Vagina (tissue), 2 donors: ENCODE data around the gene CDKL4. TPM values are rescaled to one million over a fixed set of nuclear protein-coding genes. Genes with fewer than 3 reads are reported as not detected.
"Not testable (repeated sequence)": the region's sequence is repeated elsewhere in the genome, so short reads cannot be mapped to it uniquely, and the experiment has no call there.

Experiments used
- DNase-seq, 2 donors: peaks; one replicate each; pipeline ENCODE4 v3.0.0-alpha.2; 2017; ENCODE audit errors: extremely low spot score in 2 of 2
- H3K27ac ChIP-seq: fragments of 200-600 bp; sonication (generic); one replicate; pipeline ENCODE4 v1.5.1; 2019
- H3K27me3 ChIP-seq: fragments of 200-600 bp; sonication (generic); one replicate; pipeline ENCODE4 v1.5.1; 2019
- H3K36me3 ChIP-seq, 2 donors: fragments of 200-600 bp; sonication (generic); one replicate each; pipeline ENCODE4 v1.5.1; 2017 to 2019
- H3K4me1 ChIP-seq: fragments of 200-600 bp; sonication (generic); one replicate; pipeline ENCODE4 v1.5.1; 2019
- H3K4me3 ChIP-seq, 2 donors: fragments of 200-600 bp; sonication (generic); 1 replicate in 1 of 2; 2 replicates in 1 of 2; pipeline ENCODE4 v1.5.1; 2016 to 2019
- H3K9me3 ChIP-seq: fragments of 200-600 bp; sonication (generic); one replicate; pipeline ENCODE4 v1.5.1; 2019
- POLR2A ChIP-seq, 2 donors: fragments of 450-650 bp; IDR thresholded peaks; one replicate each; pipeline ENCODE4 v1.6.1; 2017; ENCODE audit warnings: antibody characterized with exemption in 2 of 2, mild to moderate bottlenecking in 2 of 2, moderate library complexity in 2 of 2
- POLR2AphosphoS5 ChIP-seq, 2 donors: sonication (generic); formaldehyde crosslinking; IDR thresholded peaks; one replicate each; pipeline ENCODE4 v1.9.0; 2017; ENCODE audit warnings: antibody characterized with exemption in 2 of 2, mild to moderate bottlenecking in 2 of 2, low read depth in 1 of 2; ENCODE audit not compliant: insufficient read depth in 1 of 2
- intact Hi-C: fragments of 100-400 bp; cut with DNase I; formaldehyde crosslinking; loops from one replicate; pipeline ENCODE4 v1.15.1; 2023
- total RNA-seq: library from RNA; depleted of rRNA; stranded (reverse); fragments of >200 nt; gene quantifications from one replicate; pipeline ENCODE4 v1.2.3, GENCODE V29; 2016
- TF ChIP-seq, protein P1 (sequence below), 3 experiments: fragments of 450-650 bp in 2 of 3; fragments of 200-600 bp in 1 of 3; sonication (generic) in 1 of 3; IDR thresholded peaks; one replicate each; pipeline ENCODE4 v1.5.1; 2017 to 2019; ENCODE audit warnings: antibody characterized with exemption in 3 of 3, mild to moderate bottlenecking in 2 of 3, moderate library complexity in 2 of 3

CDKL4 gene
- total RNA-seq, 1 donor from 2014 or later, result 2.7 TPM

DNA sequence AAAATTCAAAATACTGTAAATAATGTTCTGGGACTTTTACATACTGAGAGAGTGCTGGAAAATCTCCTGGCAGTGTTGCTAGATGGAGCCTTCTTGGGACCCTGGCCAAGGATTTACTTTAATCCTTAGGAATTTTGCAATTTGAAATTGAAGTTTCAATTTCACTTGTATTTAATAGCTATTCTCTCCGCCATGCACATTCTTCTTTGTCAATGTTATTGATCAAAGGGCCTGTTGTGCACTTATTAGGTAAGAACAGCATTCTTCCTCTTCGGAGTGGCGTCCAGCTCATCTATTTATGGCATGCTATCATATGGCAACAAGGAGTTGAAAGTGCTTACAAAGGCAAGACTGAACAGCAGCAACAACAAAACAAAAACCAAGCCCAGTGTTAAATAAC, 82.8 kb downstream of the CDKL4 start:
- TF ChIP-seq, protein P1, sequence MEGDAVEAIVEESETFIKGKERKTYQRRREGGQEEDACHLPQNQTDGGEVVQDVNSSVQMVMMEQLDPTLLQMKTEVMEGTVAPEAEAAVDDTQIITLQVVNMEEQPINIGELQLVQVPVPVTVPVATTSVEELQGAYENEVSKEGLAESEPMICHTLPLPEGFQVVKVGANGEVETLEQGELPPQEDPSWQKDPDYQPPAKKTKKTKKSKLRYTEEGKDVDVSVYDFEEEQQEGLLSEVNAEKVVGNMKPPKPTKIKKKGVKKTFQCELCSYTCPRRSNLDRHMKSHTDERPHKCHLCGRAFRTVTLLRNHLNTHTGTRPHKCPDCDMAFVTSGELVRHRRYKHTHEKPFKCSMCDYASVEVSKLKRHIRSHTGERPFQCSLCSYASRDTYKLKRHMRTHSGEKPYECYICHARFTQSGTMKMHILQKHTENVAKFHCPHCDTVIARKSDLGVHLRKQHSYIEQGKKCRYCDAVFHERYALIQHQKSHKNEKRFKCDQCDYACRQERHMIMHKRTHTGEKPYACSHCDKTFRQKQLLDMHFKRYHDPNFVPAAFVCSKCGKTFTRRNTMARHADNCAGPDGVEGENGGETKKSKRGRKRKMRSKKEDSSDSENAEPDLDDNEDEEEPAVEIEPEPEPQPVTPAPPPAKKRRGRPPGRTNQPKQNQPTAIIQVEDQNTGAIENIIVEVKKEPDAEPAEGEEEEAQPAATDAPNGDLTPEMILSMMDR (IDR thresholded peaks at IDR 0.05), result no peak
- TF ChIP-seq POLR2A (IDR thresholded peaks at IDR 0.05) (no peak), POLR2AphosphoS5 (IDR thresholded peaks at IDR 0.05; ENCODE audit: insufficient read depth in 1 of 2, low read depth in 1 of 2) (no peak)
- H3K27ac ChIP-seq, result no peak overlapping the region
- H3K4me3 ChIP-seq, result no peak overlapping the region
- no peak for DNase-seq
- no peaks in the 10 kb centered on the region for H3K9me3 ChIP-seq
- intact Hi-C loops, result no loop called here
- H3K4me1 ChIP-seq, result no peaks in the 10 kb centered on the region
- no peaks in the 10 kb centered on the region for H3K27me3 ChIP-seq
- H3K36me3 ChIP-seq, result no peaks in the 10 kb centered on the region

DNA sequence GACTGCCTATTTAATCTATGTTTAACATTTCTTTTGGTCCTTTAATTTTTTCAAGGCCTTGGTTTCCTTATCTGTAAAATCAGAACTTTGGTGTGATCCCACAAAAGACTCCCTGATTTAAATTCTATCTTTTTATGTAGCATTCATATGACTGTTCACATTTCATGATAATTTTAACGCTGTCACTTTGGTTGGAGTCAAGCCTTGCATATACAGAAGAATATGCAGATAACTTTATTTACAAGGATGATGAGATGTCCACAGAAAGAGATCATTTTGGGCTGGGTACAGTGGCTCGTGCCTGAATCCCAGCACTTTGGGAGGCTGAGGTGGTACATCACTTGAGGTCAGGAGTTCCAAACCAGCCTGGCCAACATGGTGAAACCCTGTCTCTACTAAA, 84.5 kb downstream of the CDKL4 start:
- Histone ChIP-seq H3K9me3 (no peaks in the 10 kb centered on the region), H3K4me1 (no peaks in the 10 kb centered on the region), H3K36me3 (no peaks in the 10 kb centered on the region), H3K27me3 (no peaks in the 10 kb centered on the region), H3K4me3 (no peak overlapping the region), H3K27ac (no peak overlapping the region)
- intact Hi-C loops, result loop anchor here (10.0 kb wide), 1 partner anchor 776 kb away; no protein-coding TSS in a partner anchor
- no peak for DNase-seq
- TF ChIP-seq POLR2A (IDR thresholded peaks at IDR 0.05), result no peak
- no peak for TF ChIP-seq POLR2AphosphoS5 (IDR thresholded peaks at IDR 0.05; ENCODE audit: insufficient read depth in 1 of 2, low read depth in 1 of 2)
- TF ChIP-seq, protein P1 (IDR thresholded peaks at IDR 0.05), result no peak

DNA sequence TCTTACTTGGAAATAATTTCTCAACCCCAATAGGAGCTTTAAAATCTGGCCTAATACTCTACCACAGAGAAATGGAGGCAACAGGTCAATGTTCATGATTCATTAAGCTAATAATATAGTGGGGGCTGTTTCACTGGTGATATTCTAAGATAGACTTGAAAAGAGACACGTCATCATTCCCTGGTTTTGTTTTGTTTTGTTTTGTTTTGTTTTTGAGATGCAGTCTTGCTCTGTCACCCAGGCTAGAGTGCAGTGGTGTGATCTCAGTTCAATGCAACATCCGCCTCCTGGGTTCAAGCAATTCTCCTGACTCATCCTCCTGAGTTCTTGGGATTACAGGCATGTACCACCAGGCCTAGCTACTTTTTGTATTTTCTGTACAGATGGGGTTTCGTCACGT, 85.4 kb downstream of the CDKL4 start:
- Histone ChIP-seq H3K27ac (no peak overlapping the region), H3K9me3 (no peaks in the 10 kb centered on the region), H3K27me3 (no peaks in the 10 kb centered on the region), H3K4me3 (no peak overlapping the region), H3K4me1 (no peaks in the 10 kb centered on the region), H3K36me3 (no peaks in the 10 kb centered on the region)
- DNase-seq, result no peak
- intact Hi-C loops, result loop anchor here (10.0 kb wide), 1 partner anchor 776 kb away; no protein-coding TSS in a partner anchor
- TF ChIP-seq POLR2AphosphoS5 (IDR thresholded peaks at IDR 0.05; ENCODE audit: insufficient read depth in 1 of 2, low read depth in 1 of 2), result no peak

DNA sequence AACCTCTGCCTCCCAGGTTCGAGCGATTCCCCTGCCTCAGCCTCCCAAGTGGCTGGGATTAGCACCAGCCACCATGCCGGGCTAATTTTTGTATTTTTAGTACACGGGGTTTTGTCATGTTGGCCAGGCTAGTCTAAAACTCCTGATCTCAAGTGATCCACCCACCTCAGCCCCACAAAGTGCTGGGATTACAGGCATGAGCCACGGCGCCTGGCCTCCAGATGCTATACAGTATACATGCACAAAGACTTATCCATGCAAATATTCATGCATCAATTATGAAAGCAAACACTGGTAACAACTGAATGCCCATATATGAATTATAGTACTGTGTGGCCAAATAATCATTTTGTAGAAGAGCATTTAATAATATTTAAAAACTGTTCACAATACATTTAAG, 86.9 kb downstream of the CDKL4 start:
- no peaks in the 10 kb centered on the region for H3K4me1 ChIP-seq
- H3K9me3 ChIP-seq, result no peaks in the 10 kb centered on the region
- no peaks in the 10 kb centered on the region for H3K36me3 ChIP-seq
- TF ChIP-seq POLR2AphosphoS5 (IDR thresholded peaks at IDR 0.05; ENCODE audit: insufficient read depth in 1 of 2, low read depth in 1 of 2) (no peak), POLR2A (IDR thresholded peaks at IDR 0.05) (no peak)
- TF ChIP-seq, protein P1 (IDR thresholded peaks at IDR 0.05), result no peak
- H3K27ac ChIP-seq, result no peak overlapping the region
- H3K4me3 ChIP-seq, result no peak overlapping the region
- DNase-seq, result no peak
- H3K27me3 ChIP-seq, result no peaks in the 10 kb centered on the region
- intact Hi-C loops, result loop anchor here (10.0 kb wide), 1 partner anchor 778 kb away; no protein-coding TSS in a partner anchor

DNA sequence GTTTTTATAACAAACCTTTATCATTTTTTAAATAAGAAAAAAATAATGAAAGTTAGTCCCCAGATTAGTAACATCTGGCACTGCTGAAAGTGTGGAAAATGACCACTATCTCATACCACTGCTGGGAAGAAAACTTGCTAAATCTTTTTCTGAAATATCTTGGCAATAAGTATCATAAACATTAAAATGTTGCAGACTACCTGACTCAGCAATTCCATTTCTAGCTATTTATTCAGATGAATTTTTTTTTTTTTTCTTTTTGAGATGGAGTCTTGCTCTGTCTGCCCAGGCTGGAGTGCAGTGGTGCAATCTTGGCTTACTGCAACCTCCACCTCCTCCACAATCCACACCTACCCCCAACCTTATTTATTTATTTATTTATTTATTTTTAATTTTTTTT, 87.7 kb downstream of the CDKL4 start:
- intact Hi-C loops, result loop anchor here (10.0 kb wide), 1 partner anchor 779 kb away; no protein-coding TSS in a partner anchor
- H3K9me3 ChIP-seq, result no peaks in the 10 kb centered on the region
- no peaks in the 10 kb centered on the region for H3K36me3 ChIP-seq
- H3K27me3 ChIP-seq, result no peaks in the 10 kb centered on the region
- no peaks in the 10 kb centered on the region for H3K4me1 ChIP-seq
- H3K4me3 ChIP-seq, result no peak overlapping the region
- H3K27ac ChIP-seq, result no peak overlapping the region
- DNase-seq, result no peak
- TF ChIP-seq, protein P1 (IDR thresholded peaks at IDR 0.05), result no peak
- TF ChIP-seq POLR2AphosphoS5 (IDR thresholded peaks at IDR 0.05; ENCODE audit: insufficient read depth in 1 of 2, low read depth in 1 of 2) (no peak), POLR2A (IDR thresholded peaks at IDR 0.05) (no peak)

DNA sequence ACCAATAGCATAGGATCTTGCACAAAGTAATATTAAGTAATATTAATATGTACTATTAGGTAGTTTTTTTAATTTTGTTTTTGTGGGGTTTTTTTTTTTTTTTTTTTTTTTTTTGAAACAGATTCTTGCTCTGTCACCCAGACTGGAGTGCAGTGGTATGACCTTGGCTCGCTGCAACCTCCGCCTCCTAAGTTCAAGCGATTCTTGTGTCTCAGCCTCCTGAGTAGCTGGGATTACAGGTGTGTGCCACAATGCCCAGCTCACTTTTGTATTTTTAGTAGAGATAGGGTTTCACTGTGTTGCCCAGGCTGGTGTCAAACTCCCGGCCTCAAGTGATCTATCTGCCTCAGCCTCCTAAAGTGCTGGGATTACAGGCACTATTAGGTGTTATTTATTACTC, 88.2 kb downstream of the CDKL4 start:
- not testable (repeated sequence) for H3K4me1 ChIP-seq, H3K27me3 ChIP-seq, DNase-seq, H3K4me3 ChIP-seq, H3K27ac ChIP-seq, H3K36me3 ChIP-seq, H3K9me3 ChIP-seq
- intact Hi-C loops, result loop anchor here (10.0 kb wide), 1 partner anchor 779 kb away; no protein-coding TSS in a partner anchor
